Measurements from ENCODE around the gene PAX1.

PAX1 gene

DNA sequence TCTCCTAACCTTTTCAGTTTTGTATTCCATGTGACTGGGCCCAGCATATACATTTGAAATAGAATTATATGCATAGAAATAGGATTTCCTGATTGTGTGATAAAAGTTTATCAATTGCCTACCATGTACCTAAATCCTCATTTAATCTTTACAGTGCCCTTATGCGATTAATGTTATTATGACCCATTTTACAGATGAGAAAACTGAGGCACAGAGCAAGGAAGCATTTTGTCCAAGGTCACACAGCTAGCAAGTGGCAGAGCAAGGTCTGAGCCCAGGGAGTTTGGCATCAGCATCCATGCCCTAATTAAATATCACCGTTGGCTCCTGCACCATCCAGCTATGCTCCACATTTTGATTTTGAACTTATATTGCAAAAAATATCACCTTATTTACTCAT is 28.2 kb upstream of the PAX1 start:
- H3F3A ChIP-seq (ENCODE audit: insufficient read depth, low read length): no peaks in the 10 kb centered on the region
- H3K4me1 ChIP-seq (ENCODE audit: insufficient read depth, low read length, severe bottlenecking): no peaks in the 10 kb centered on the region
- H3K4me2 ChIP-seq (ENCODE audit: low read length): no peak overlapping the region
- no peaks in the 10 kb centered on the region for H3K36me3 ChIP-seq (ENCODE audit: insufficient read depth, low read length)
- no peak overlapping the region for H2AFZ ChIP-seq (ENCODE audit: low read length)
- no peak overlapping the region for H3K4me3 ChIP-seq (ENCODE audit: low read depth, low read length, poor library complexity, severe bottlenecking)
- no peak overlapping the region for H3K9ac ChIP-seq (ENCODE audit: low read length)
- H3K9me2 ChIP-seq (ENCODE audit: low read depth, low read length): no peaks in the 10 kb centered on the region
- no peak for TF ChIP-seq EZH2 (IDR thresholded peaks at IDR 0.05; ENCODE audit: borderline replicate concordance, low read length)
- TF ChIP-seq, protein P1, sequence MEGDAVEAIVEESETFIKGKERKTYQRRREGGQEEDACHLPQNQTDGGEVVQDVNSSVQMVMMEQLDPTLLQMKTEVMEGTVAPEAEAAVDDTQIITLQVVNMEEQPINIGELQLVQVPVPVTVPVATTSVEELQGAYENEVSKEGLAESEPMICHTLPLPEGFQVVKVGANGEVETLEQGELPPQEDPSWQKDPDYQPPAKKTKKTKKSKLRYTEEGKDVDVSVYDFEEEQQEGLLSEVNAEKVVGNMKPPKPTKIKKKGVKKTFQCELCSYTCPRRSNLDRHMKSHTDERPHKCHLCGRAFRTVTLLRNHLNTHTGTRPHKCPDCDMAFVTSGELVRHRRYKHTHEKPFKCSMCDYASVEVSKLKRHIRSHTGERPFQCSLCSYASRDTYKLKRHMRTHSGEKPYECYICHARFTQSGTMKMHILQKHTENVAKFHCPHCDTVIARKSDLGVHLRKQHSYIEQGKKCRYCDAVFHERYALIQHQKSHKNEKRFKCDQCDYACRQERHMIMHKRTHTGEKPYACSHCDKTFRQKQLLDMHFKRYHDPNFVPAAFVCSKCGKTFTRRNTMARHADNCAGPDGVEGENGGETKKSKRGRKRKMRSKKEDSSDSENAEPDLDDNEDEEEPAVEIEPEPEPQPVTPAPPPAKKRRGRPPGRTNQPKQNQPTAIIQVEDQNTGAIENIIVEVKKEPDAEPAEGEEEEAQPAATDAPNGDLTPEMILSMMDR (IDR thresholded peaks at IDR 0.05; ENCODE audit: low read length): no peak
- H3K9me3 ChIP-seq (ENCODE audit: low read length): no peaks in the 10 kb centered on the region
- no peaks in the 10 kb centered on the region for H4K20me1 ChIP-seq (ENCODE audit: insufficient read depth, low read length)
- H3K27ac ChIP-seq (ENCODE audit: low read depth, low read length, poor library complexity, severe bottlenecking): no peak overlapping the region
- no peaks in the 10 kb centered on the region for H3K79me2 ChIP-seq (ENCODE audit: insufficient read depth, low read length)
- H3K27me3 ChIP-seq (ENCODE audit: insufficient read depth, low read length): no peaks in the 10 kb centered on the region

DNA sequence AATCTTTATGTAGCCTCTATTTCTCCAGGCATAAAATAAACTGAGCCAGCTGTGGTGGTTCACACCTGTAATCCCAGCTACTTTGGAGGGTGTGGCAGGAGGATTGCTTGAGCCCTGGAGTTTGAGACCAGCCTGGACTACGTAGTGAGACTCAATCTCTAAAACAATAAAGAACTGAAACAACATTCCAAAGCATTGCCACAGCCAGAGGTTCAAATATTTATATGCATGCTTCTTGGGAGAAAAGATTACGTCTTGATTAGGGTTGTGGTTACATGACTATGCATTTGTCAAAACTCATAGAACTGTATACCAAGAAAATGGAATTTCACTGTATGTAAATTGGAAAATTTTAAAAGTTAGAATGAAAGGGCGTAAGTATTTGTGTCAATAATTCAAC is 27.7 kb upstream of the PAX1 start:
- Histone ChIP-seq H3F3A (ENCODE audit: insufficient read depth, low read length) (no peaks in the 10 kb centered on the region), H2AFZ (ENCODE audit: low read length) (no peak overlapping the region), H3K79me2 (ENCODE audit: insufficient read depth, low read length) (no peaks in the 10 kb centered on the region), H3K4me3 (ENCODE audit: low read depth, low read length, poor library complexity, severe bottlenecking) (no peak overlapping the region), H3K27me3 (ENCODE audit: insufficient read depth, low read length) (no peaks in the 10 kb centered on the region), H3K36me3 (ENCODE audit: insufficient read depth, low read length) (no peaks in the 10 kb centered on the region), H4K20me1 (ENCODE audit: insufficient read depth, low read length) (no peaks in the 10 kb centered on the region), H3K9ac (ENCODE audit: low read length) (no peak overlapping the region), H3K9me2 (ENCODE audit: low read depth, low read length) (no peaks in the 10 kb centered on the region), H3K27ac (ENCODE audit: low read depth, low read length, poor library complexity, severe bottlenecking) (no peak overlapping the region), H3K9me3 (ENCODE audit: low read length) (no peaks in the 10 kb centered on the region), H3K4me2 (ENCODE audit: low read length) (no peak overlapping the region), H3K4me1 (ENCODE audit: insufficient read depth, low read length, severe bottlenecking) (no peaks in the 10 kb centered on the region)
- TF ChIP-seq, protein P1 (IDR thresholded peaks at IDR 0.05; ENCODE audit: low read length): no peak
- no peak for TF ChIP-seq EZH2 (IDR thresholded peaks at IDR 0.05; ENCODE audit: borderline replicate concordance, low read length)

DNA sequence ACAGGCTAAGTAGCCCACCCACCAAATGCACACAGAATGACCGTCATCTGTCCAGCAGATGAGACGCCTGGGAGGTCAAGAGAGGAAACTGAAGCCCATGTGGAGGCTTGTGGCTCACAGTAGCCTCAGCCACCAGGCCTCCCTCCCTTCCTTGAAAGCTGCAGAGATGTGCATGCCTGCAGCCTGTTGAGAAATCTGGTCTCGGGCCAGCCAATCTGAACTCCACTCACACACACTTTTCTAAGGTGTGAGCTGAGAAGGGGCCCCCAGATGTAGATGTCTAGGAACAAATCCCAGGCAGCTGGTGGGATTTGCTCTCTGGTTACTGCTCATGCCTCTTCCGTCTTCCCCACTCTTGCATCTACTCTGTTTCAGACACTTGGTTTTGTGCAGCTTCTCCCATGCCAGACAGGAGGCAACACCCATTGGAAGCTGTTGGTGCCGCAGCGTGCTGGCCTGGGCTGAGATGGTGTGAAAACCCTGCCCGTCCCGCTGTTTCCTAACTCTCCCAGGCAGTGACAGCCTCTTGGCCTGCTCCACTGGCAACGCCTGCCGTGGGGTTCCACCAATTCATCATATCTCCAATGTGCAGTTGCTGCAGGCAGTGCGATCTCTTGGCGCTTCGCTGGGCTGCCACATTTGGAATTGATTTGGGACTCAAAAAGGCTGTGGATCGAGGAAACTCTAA is 24.1 kb upstream of the PAX1 start:
- Histone ChIP-seq H2AFZ (ENCODE audit: low read length) (no peak overlapping the region), H3F3A (ENCODE audit: insufficient read depth, low read length) (no peaks in the 10 kb centered on the region), H3K27ac (ENCODE audit: low read depth, low read length, poor library complexity, severe bottlenecking) (no peak overlapping the region), H3K4me3 (ENCODE audit: low read depth, low read length, poor library complexity, severe bottlenecking) (no peak overlapping the region), H3K27me3 (ENCODE audit: insufficient read depth, low read length) (no peaks in the 10 kb centered on the region), H4K20me1 (ENCODE audit: insufficient read depth, low read length) (no peaks in the 10 kb centered on the region), H3K4me1 (ENCODE audit: insufficient read depth, low read length, severe bottlenecking) (no peaks in the 10 kb centered on the region), H3K4me2 (ENCODE audit: low read length) (no peak overlapping the region), H3K79me2 (ENCODE audit: insufficient read depth, low read length) (no peaks in the 10 kb centered on the region), H3K9me2 (ENCODE audit: low read depth, low read length) (no peaks in the 10 kb centered on the region), H3K9me3 (ENCODE audit: low read length) (no peaks in the 10 kb centered on the region), H3K9ac (ENCODE audit: low read length) (no peak overlapping the region), H3K36me3 (ENCODE audit: insufficient read depth, low read length) (no peaks in the 10 kb centered on the region)
- no peak for TF ChIP-seq EZH2 (IDR thresholded peaks at IDR 0.05; ENCODE audit: borderline replicate concordance, low read length)
- TF ChIP-seq, protein P1 (IDR thresholded peaks at IDR 0.05; ENCODE audit: low read length): no peak
